Measurements from ENCODE around the gene NOTO. TPM values are rescaled to one million over a fixed set of nuclear protein-coding genes. Genes with fewer than 3 reads are reported as not detected.

NOTO gene
- total RNA-seq, 4 donors from 2014 or later, result not detected

DNA sequence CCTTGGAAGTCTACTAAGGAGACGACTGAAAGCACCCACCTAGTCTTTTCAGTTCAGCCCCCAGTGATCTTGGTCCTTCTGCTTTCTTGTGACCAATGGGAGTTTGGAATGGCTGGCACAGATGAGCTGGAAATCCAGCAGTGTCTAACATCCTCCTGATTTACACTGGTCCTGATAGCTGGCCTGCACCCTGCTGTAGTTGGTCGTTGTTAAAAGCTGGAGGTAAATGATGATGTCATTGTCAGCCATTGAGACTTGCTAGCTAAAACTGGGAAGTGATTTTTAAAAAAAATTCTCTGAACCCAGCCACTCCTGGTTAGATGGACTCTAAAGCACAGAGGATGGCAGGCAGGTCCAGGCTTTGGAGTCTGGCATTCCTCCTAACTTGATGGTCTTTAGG is 51.0 kb downstream of the NOTO start:
- TF ChIP-seq, protein P1, sequence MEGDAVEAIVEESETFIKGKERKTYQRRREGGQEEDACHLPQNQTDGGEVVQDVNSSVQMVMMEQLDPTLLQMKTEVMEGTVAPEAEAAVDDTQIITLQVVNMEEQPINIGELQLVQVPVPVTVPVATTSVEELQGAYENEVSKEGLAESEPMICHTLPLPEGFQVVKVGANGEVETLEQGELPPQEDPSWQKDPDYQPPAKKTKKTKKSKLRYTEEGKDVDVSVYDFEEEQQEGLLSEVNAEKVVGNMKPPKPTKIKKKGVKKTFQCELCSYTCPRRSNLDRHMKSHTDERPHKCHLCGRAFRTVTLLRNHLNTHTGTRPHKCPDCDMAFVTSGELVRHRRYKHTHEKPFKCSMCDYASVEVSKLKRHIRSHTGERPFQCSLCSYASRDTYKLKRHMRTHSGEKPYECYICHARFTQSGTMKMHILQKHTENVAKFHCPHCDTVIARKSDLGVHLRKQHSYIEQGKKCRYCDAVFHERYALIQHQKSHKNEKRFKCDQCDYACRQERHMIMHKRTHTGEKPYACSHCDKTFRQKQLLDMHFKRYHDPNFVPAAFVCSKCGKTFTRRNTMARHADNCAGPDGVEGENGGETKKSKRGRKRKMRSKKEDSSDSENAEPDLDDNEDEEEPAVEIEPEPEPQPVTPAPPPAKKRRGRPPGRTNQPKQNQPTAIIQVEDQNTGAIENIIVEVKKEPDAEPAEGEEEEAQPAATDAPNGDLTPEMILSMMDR (IDR thresholded peaks at IDR 0.05 in 4 of 5, conservative IDR thresholded peaks at IDR 0.05 in 1 of 5), result no peak

DNA sequence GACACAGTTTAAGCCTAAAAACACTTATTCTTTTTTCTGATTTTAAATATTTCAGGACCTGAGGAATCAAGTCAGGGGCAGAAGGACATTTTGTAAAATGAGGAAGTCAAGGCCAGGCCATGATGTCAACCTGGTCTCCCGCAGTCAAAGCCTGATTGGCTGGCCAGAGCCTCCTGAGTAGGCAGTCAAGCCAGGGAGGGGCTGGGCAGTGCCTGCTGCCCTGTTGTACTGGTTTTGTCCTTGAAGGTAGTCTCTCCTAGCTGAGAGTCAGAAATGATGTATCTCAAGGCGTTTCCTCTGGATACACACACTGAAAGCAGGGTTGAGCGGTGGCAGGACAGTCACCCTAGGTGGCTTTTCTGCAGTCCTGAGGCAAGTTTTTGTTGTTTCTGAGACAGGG is 51.5 kb downstream of the NOTO start:
- H3K36me3 ChIP-seq, result peaks cover 0 to 60% of the 10 kb centered on the region in 2 donors
- TF ChIP-seq POLR2A (IDR thresholded peaks at IDR 0.05), result no peak
- TF ChIP-seq, protein P1 (IDR thresholded peaks at IDR 0.05 in 4 of 5, conservative IDR thresholded peaks at IDR 0.05 in 1 of 5), result no peak

More for the DNA sequence above, 51.0 kb downstream of the NOTO start:
- ATAC-seq (no peak), DNase-seq (no peak)
- peaks cover 0 to 5% of the 10 kb centered on the region in 2 donors for H3K4me1 ChIP-seq
- no peak overlapping the region for H3K4me3 ChIP-seq
- in situ Hi-C loops (cut with MboI; ENCODE audit: low sequenced_read_pairs in 4 of 4), result no loop called here
- no peaks in the 10 kb centered on the region for H3K9me3 ChIP-seq
- intact Hi-C loops (cut with DNase I; ENCODE audit: low total_unique reads), result no loop called here
- H3K27me3 ChIP-seq, result no peaks in the 10 kb centered on the region
- no peak overlapping the region for H3K27ac ChIP-seq
- H3K36me3 ChIP-seq, result peaks cover 0 to 65% of the 10 kb centered on the region in 2 donors

DNA sequence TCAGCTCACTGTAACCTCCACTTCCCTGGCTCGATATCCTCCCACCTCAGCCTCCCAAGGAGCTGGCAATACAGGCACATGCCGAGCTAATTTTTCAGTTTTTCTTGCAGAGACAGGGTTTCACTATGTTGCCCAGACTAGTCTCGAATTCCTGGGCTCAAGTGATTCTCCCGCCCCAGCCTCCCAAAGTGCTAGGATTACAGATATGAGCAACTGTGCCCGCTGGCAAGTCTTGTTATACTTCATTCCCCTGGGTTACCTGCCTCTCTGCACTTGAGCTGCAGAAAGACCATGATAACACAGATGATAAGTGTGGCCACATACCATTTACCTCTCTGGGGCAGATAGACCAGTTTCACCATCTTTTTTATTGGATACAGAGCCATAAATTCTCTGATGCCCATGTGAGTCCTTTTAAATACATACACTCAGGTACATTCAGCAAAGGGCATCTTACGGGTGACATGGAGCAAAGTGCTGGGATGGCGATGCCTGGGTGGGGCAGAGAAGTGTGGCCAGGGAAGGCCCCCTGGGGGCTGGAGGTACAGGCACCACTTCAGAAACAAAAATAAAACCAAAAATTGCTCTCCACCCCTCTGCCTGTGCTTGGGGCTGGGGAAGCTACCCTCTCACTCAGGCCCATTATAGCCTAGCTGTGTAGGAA is 52.1 kb downstream of the NOTO start:
- ATAC-seq, result no peak
- H3K4me3 ChIP-seq, result no peak overlapping the region
- H3K4me1 ChIP-seq, result peaks cover 0 to 5% of the 10 kb centered on the region in 2 donors
- H3K9me3 ChIP-seq, result no peaks in the 10 kb centered on the region
- no peak for DNase-seq
- in situ Hi-C loops (cut with MboI; ENCODE audit: low sequenced_read_pairs in 4 of 4), result no loop called here
- peaks cover 0 to 54% of the 10 kb centered on the region in 2 donors for H3K36me3 ChIP-seq
- intact Hi-C loops (cut with DNase I; ENCODE audit: low total_unique reads), result no loop called here
- H3K27me3 ChIP-seq, result no peaks in the 10 kb centered on the region
- H3K27ac ChIP-seq, result no peak overlapping the region
- TF ChIP-seq, protein P1 (IDR thresholded peaks at IDR 0.05 in 4 of 5, conservative IDR thresholded peaks at IDR 0.05 in 1 of 5), result no peak
- TF ChIP-seq POLR2A (IDR thresholded peaks at IDR 0.05), result no peak

More for the DNA sequence above, 51.5 kb downstream of the NOTO start:
- in situ Hi-C loops (cut with MboI; ENCODE audit: low sequenced_read_pairs in 4 of 4), result no loop called here
- intact Hi-C loops (cut with DNase I; ENCODE audit: low total_unique reads), result no loop called here
- DNase-seq, result no peak
- H3K4me1 ChIP-seq, result peaks cover 0 to 5% of the 10 kb centered on the region in 2 donors
- no peak for ATAC-seq
- no peaks in the 10 kb centered on the region for H3K27me3 ChIP-seq
- no peak overlapping the region for H3K27ac ChIP-seq
- H3K4me3 ChIP-seq, result no peak overlapping the region
- H3K9me3 ChIP-seq, result no peaks in the 10 kb centered on the region

DNA sequence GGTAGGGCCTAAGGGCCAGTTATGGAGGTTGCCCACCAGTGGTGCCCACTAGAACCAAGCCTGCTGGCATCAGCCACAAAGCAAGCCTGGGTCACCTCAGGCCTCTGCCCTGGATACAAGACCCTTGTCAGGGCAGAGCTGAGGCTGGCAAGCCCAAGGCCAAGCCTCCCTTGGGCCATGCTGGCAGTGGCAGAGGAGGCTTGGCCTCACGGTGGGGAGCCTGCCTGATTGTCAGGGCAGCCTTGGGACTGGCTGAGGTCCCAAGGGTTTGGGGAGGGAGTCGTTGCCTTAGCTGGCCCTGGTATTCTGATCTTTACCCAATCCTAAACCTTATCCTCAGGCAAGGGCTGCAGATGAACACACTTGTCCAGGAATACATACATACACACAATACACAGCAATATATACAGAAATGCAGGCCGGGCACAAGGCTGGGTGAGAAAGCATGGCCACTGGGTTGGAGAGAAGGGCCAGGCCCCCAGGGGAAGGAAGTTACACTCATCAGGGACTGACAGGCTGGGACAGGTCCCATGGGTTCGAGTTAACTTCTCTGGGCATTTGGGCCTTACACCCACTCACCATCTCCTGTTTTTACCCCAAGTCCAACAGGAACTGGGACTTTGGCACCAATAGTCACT is 52.8 kb downstream of the NOTO start:
- in situ Hi-C loops (cut with MboI; ENCODE audit: low sequenced_read_pairs in 4 of 4) (no loop called here), intact Hi-C loops (cut with DNase I; ENCODE audit: low total_unique reads) (no loop called here)
- ATAC-seq (no peak), DNase-seq (no peak)
- Histone ChIP-seq H3K27me3 (no peaks in the 10 kb centered on the region), H3K27ac (no peak overlapping the region), H3K36me3 (peaks cover 0 to 48% of the 10 kb centered on the region in 2 donors), H3K9me3 (no peaks in the 10 kb centered on the region), H3K4me3 (no peak overlapping the region), H3K4me1 (peaks cover 0 to 5% of the 10 kb centered on the region in 2 donors)
- TF ChIP-seq, protein P1 (IDR thresholded peaks at IDR 0.05 in 4 of 5, conservative IDR thresholded peaks at IDR 0.05 in 1 of 5), result no peak
- TF ChIP-seq POLR2A (IDR thresholded peaks at IDR 0.05), result no peak
